Suprapubic skin (tissue), 3 donors: ENCODE measurements around the gene TMEM272.

Experiments used
- POLR2A ChIP-seq, 2 donors: fragments of 450-650 bp; IDR thresholded peaks; one replicate each; pipeline ENCODE4 v1.6.1; 2017; ENCODE audit warnings: antibody characterized with exemption in 2 of 2, mild to moderate bottlenecking in 2 of 2, moderate library complexity in 2 of 2
- TF ChIP-seq, protein P1 (sequence below), 2 donors: fragments of 200-600 bp in 1 of 2; fragments of 450-650 bp in 1 of 2; sonication (generic) in 1 of 2; IDR thresholded peaks; one replicate each; pipeline ENCODE4 v1.5.1; 2016 to 2019; ENCODE audit warnings: antibody characterized with exemption in 2 of 2, mild to moderate bottlenecking in 1 of 2, moderate library complexity in 1 of 2

DNA sequence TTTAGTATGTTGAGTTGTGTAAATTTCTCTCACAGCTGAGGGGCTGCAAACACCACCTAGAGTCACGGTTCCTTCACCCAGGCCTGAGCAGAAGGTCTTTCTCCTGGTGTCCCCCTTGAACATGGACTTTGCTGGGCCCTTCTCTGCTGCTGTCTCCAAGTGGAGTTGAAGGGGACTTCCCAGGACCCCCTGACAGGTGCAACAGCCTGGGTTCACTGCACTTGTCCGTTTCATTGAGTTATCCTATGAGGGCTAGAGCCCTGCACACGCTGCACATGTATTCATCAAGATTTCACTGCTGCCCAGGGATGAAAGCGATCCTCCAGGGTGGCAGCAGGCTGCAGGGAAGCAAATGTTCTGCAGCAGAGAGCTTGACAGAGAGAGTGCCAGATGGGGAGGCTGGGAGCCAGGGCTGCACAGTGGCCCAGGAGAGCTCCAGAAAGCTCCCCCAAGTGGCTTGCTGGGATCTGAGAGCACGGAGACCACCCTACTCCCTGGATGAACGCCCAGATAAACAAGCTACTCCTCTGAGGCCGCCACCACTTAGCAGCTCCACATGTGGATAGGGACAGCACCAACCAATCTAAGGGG lies 10.3 kb downstream of the TMEM272 start:
- TF ChIP-seq, protein P1, sequence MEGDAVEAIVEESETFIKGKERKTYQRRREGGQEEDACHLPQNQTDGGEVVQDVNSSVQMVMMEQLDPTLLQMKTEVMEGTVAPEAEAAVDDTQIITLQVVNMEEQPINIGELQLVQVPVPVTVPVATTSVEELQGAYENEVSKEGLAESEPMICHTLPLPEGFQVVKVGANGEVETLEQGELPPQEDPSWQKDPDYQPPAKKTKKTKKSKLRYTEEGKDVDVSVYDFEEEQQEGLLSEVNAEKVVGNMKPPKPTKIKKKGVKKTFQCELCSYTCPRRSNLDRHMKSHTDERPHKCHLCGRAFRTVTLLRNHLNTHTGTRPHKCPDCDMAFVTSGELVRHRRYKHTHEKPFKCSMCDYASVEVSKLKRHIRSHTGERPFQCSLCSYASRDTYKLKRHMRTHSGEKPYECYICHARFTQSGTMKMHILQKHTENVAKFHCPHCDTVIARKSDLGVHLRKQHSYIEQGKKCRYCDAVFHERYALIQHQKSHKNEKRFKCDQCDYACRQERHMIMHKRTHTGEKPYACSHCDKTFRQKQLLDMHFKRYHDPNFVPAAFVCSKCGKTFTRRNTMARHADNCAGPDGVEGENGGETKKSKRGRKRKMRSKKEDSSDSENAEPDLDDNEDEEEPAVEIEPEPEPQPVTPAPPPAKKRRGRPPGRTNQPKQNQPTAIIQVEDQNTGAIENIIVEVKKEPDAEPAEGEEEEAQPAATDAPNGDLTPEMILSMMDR (IDR thresholded peaks at IDR 0.05): no peak
- TF ChIP-seq POLR2A (IDR thresholded peaks at IDR 0.05): no peak
